ENCODE results near the gene PLEKHA7.

Gene PLEKHA7

GRCh38 chr11:16744128-16744725, 270.0 kb downstream of the PLEKHA7 start:
- Histone ChIP-seq H2AFZ (ENCODE audit: low read depth) (no peak overlapping the region), H3K4me1 (ENCODE audit: low read depth, poor library complexity, severe bottlenecking) (peaks cover 17% of the 10 kb centered on the region), H3K4me3 (IDR thresholded peaks at IDR 0.05; ENCODE audit: insufficient read depth, low read depth, low read length) (no peak overlapping the region), H3K79me2 (ENCODE audit: insufficient read depth, low read depth) (peaks cover 43% of the 10 kb centered on the region), H4K20me1 (ENCODE audit: insufficient read depth) (no peaks in the 10 kb centered on the region), H3K27ac (no peak overlapping the region), H3K4me2 (no peak overlapping the region), H3K27me3 (ENCODE audit: insufficient read depth, low read depth) (no peaks in the 10 kb centered on the region), H3K36me3 (ENCODE audit: insufficient read depth) (peaks cover 2% of the 10 kb centered on the region; the same call in 1 of the 2 replicates), H3K9ac (no peak overlapping the region)
- TF ChIP-seq CTCF (conservative IDR thresholded peaks at IDR 0.05; ENCODE audit: low read depth, low read length) = no peak

GRCh38 chr11:16743478-16743877, 270.7 kb downstream of the PLEKHA7 start:
- no peak overlapping the region for H3K4me2 ChIP-seq
- no peak overlapping the region for H3K4me3 ChIP-seq (IDR thresholded peaks at IDR 0.05; ENCODE audit: insufficient read depth, low read depth, low read length)
- no peak overlapping the region for H3K27ac ChIP-seq
- no peaks in the 10 kb centered on the region for H4K20me1 ChIP-seq (ENCODE audit: insufficient read depth)
- no peak overlapping the region for H3K9ac ChIP-seq
- peaks cover 17% of the 10 kb centered on the region for H3K4me1 ChIP-seq (ENCODE audit: low read depth, poor library complexity, severe bottlenecking)
- no peaks in the 10 kb centered on the region for H3K27me3 ChIP-seq (ENCODE audit: insufficient read depth, low read depth)
- H2AFZ ChIP-seq (ENCODE audit: low read depth) = no peak overlapping the region
- H3K79me2 ChIP-seq (ENCODE audit: insufficient read depth, low read depth) = peaks cover 51% of the 10 kb centered on the region
- no peak for TF ChIP-seq CTCF (conservative IDR thresholded peaks at IDR 0.05; ENCODE audit: low read depth, low read length)
- no peaks in the 10 kb centered on the region for H3K36me3 ChIP-seq (ENCODE audit: insufficient read depth)

GRCh38 chr11:16741473-16741872, 272.7 kb downstream of the PLEKHA7 start:
- TF ChIP-seq CTCF (conservative IDR thresholded peaks at IDR 0.05; ENCODE audit: low read depth, low read length) = no peak
- Histone ChIP-seq H2AFZ (ENCODE audit: low read depth) (no peak overlapping the region), H3K4me1 (ENCODE audit: low read depth, poor library complexity, severe bottlenecking) (peaks cover 22% of the 10 kb centered on the region), H3K27me3 (ENCODE audit: insufficient read depth, low read depth) (no peaks in the 10 kb centered on the region), H4K20me1 (ENCODE audit: insufficient read depth) (no peaks in the 10 kb centered on the region), H3K9ac (no peak overlapping the region), H3K4me2 (no peak overlapping the region), H3K27ac (no peak overlapping the region), H3K36me3 (ENCODE audit: insufficient read depth) (no peaks in the 10 kb centered on the region), H3K79me2 (ENCODE audit: insufficient read depth, low read depth) (peaks cover 52% of the 10 kb centered on the region), H3K4me3 (IDR thresholded peaks at IDR 0.05; ENCODE audit: insufficient read depth, low read depth, low read length) (no peak overlapping the region)

GRCh38 chr11:16738947-16739815, 275.0 kb downstream of the PLEKHA7 start:
- TF ChIP-seq CTCF (conservative IDR thresholded peaks at IDR 0.05; ENCODE audit: low read depth, low read length) = no peak

More at GRCh38 chr11:16738947-16739815, 275.0 kb downstream of the PLEKHA7 start:
- H4K20me1 ChIP-seq (ENCODE audit: insufficient read depth) = no peaks in the 10 kb centered on the region
- H3K36me3 ChIP-seq (ENCODE audit: insufficient read depth) = no peaks in the 10 kb centered on the region
- peaks cover 51% of the 10 kb centered on the region for H3K79me2 ChIP-seq (ENCODE audit: insufficient read depth, low read depth)
- H3K9ac ChIP-seq = peak overlapping the region; percentile 96
- peak overlapping the region; percentile 70 for H3K4me2 ChIP-seq
- no peak overlapping the region for H3K4me3 ChIP-seq (IDR thresholded peaks at IDR 0.05; ENCODE audit: insufficient read depth, low read depth, low read length)
- H3K4me1 ChIP-seq (ENCODE audit: low read depth, poor library complexity, severe bottlenecking) = peaks cover 22% of the 10 kb centered on the region
- H3K27me3 ChIP-seq (ENCODE audit: insufficient read depth, low read depth) = no peaks in the 10 kb centered on the region
- peak overlapping the region; percentile 83 for H3K27ac ChIP-seq
- peak overlapping the region; percentile 81; the same call in 1 of the 2 replicates for H2AFZ ChIP-seq (ENCODE audit: low read depth)
